ENCODE measurements around the gene KLHDC7B.
A peak's percentile ranks its signal among the peaks of the same experiment; 100 is the strongest.

KLHDC7B gene

GRCh38 chr22:50573491-50574382 lies 28.0 kb downstream of the KLHDC7B start:
- H3K4me3 ChIP-seq (ENCODE audit: control insufficient read depth, low read depth, low read length) = no peak overlapping the region
- DNase-seq (ENCODE audit: low read depth) = no peak
- TF ChIP-seq, protein P1, sequence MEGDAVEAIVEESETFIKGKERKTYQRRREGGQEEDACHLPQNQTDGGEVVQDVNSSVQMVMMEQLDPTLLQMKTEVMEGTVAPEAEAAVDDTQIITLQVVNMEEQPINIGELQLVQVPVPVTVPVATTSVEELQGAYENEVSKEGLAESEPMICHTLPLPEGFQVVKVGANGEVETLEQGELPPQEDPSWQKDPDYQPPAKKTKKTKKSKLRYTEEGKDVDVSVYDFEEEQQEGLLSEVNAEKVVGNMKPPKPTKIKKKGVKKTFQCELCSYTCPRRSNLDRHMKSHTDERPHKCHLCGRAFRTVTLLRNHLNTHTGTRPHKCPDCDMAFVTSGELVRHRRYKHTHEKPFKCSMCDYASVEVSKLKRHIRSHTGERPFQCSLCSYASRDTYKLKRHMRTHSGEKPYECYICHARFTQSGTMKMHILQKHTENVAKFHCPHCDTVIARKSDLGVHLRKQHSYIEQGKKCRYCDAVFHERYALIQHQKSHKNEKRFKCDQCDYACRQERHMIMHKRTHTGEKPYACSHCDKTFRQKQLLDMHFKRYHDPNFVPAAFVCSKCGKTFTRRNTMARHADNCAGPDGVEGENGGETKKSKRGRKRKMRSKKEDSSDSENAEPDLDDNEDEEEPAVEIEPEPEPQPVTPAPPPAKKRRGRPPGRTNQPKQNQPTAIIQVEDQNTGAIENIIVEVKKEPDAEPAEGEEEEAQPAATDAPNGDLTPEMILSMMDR (IDR thresholded peaks at IDR 0.05; ENCODE audit: control insufficient read depth, insufficient read depth, low read depth, low read length, missing control alignments) = no peak

- H3K4me3 ChIP-seq (ENCODE audit: control insufficient read depth, low read depth, low read length) = no peak overlapping the region
- TF ChIP-seq, protein P1 (IDR thresholded peaks at IDR 0.05; ENCODE audit: control insufficient read depth, insufficient read depth, low read depth, low read length, missing control alignments) = no peak
- no peak for DNase-seq (ENCODE audit: low read depth)
Measured at GRCh38 chr22:50574383-50574755, 28.7 kb downstream of the KLHDC7B start.

DNA sequence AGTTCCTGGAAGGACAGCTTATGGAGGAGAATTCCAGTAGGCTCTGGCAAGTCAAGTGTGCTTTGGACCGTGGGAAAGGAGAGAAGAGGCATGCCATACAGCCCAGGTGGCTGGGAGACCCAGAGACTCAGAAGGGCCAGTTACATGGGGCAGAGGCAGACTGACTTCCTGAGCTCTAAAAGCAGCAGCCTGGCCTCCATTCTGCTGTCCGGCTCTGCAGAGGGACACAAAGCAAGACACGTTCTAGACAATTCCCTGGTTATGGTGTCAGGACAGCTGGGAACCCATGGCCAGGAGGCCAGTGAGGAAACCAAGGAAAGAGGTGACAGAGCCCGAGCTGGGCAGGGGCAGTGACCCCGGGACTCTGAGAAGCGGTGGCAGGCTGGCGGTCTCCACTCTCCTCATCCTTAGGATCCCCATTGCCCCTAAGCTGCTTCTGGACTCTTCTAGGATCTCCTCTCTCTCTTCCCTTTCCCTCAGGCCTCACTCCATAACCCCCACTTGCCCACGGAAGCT lies 29.8 kb downstream of the KLHDC7B start:
- no peak overlapping the region for H3K4me3 ChIP-seq (ENCODE audit: control insufficient read depth, low read depth, low read length)
- TF ChIP-seq, protein P1 (IDR thresholded peaks at IDR 0.05; ENCODE audit: control insufficient read depth, insufficient read depth, low read depth, low read length, missing control alignments) = no peak
- DNase-seq (ENCODE audit: low read depth) = no peak

DNA sequence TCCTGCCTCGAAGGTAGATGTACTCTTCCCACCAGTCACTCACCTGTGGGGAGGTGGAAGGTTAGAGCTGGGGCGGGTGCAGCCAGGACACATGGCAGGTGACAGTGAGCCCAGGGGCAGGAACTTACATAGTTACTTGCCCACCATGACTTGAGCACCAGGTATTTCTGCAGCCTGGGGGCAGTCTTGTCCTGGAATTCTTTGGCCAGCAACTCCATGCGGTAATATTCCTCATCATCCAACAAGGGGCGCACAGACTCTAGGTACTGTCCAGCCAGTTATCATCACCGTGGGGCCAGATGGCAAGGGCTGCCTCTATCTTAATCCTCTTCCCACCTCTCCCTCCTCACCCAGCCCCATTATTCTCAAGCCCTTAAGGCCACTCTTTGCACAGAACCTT lies 30.4 kb downstream of the KLHDC7B start:
- DNase-seq (ENCODE audit: low read depth) = peak; percentile 10
- no peak overlapping the region for H3K4me3 ChIP-seq (ENCODE audit: control insufficient read depth, low read depth, low read length)
- TF ChIP-seq, protein P1 (IDR thresholded peaks at IDR 0.05; ENCODE audit: control insufficient read depth, insufficient read depth, low read depth, low read length, missing control alignments) = peak; percentile 44

DNA sequence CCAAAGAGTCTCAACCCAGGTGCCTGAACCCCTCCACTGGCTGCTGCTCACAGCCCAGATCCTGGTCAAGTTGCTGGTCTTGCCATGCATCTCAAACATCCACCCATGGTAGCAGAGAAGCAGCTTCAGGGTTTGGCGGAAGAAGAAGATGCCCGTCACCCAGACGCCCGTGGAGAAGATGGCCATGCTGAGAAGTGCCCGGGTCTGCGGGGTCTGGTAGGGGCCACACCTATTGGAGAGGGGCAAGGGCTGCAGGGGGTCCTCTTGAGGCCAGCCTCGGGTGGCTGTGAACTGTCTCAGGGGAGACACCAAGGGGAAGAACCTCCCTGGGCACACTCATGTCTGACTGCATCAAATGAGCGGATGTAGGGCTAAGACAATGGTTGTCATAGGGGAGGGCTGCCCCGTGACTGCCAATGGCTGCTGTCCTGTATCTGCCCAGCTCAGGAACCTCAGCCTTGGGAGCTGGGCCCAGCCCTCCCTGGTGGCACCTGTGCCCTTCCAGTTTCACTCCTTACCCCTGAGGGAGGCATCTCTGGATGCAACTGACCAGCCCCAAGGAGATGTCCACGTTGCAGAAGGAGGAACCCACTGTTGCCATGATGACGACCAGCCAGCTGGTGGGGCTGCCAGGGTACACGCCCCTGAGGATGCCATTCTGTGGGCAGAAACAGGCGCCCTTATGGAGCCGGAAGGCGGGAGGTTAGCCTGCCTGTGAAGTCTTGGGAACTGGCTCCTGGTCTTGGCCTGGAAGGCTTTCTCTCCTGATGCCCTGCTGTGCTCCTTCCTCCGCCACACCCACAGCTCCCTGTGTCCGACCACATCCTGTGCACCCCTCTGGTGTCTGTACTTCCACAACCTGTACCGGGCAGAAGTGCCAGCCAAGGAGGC lies 31.4 kb downstream of the KLHDC7B start:
- no peak overlapping the region for H3K4me3 ChIP-seq (ENCODE audit: control insufficient read depth, low read depth, low read length)
- TF ChIP-seq, protein P1 (IDR thresholded peaks at IDR 0.05; ENCODE audit: control insufficient read depth, insufficient read depth, low read depth, low read length, missing control alignments) = no peak
- no peak for DNase-seq (ENCODE audit: low read depth)

- H3K4me3 ChIP-seq (ENCODE audit: control insufficient read depth, low read depth, low read length) = no peak overlapping the region
- DNase-seq (ENCODE audit: low read depth) = no peak
- TF ChIP-seq, protein P1 (IDR thresholded peaks at IDR 0.05; ENCODE audit: control insufficient read depth, insufficient read depth, low read depth, low read length, missing control alignments) = no peak
Measured at GRCh38 chr22:50577697-50577986, 31.9 kb downstream of the KLHDC7B start.
